OCI-LY7 (cell line): Measurements from ENCODE around the gene DNAH6. TPM values are rescaled to one million over a fixed set of nuclear protein-coding genes. Genes with fewer than 3 reads are reported as not detected.

Experiments
- BruUV-seq: library from RNA; stranded (reverse); fragments of 400-500 nt; replicated peaks from 2 replicates; lab custom pipeline; 2021; lab: Mats Ljungman, UMichigan
- CTCF ChIA-PET: fragments of 300-600 bp; sonication (Branson Sonifier 250); formaldehyde crosslinking; loops from one replicate; lab custom pipeline; 2022; ENCODE audit warnings: antibody characterized with exemption; ENCODE audit not compliant: unreplicated experiment; lab: Charles Lee
- POLR2A ChIA-PET: fragments of 300-600 bp; sonication (Branson Sonifier 250); formaldehyde crosslinking; loops from one replicate; lab custom pipeline; 2022; ENCODE audit warnings: antibody characterized with exemption; lab: Charles Lee
- DNase-seq: peaks from one replicate; pipeline ENCODE4 v3.0.0-alpha.2; 2015; ENCODE audit warnings: low spot score
- H2AFZ ChIP-seq: fragments of 200-600 bp; sonication (generic), shearing (Covaris generic); 2 replicates; pipeline ENCODE4 v1.6.1; 2014; ENCODE audit warnings: mild to moderate bottlenecking, antibody characterized with exemption, low read length, moderate library complexity
- H3K27ac ChIP-seq: fragments of 200-600 bp; sonication (generic); 2 replicates; pipeline ENCODE4 v1.5.1; 2014; ENCODE audit warnings: mixed run types, low read depth, mild to moderate bottlenecking, moderate library complexity, low read length, inconsistent platforms; ENCODE audit not compliant: poor library complexity, severe bottlenecking
- H3K36me3 ChIP-seq: fragments of 200-600 bp; sonication (generic); 2 replicates; pipeline ENCODE4 v1.6.1; 2014; ENCODE audit warnings: mild to moderate bottlenecking, antibody characterized with exemption, low read length, moderate library complexity, mixed read lengths; ENCODE audit not compliant: insufficient read depth
- H3K4me1 ChIP-seq: fragments of 200-600 bp; sonication (generic); 2 replicates; pipeline ENCODE4 v1.5.1; 2014; ENCODE audit warnings: mild to moderate bottlenecking, low read length; ENCODE audit not compliant: insufficient read depth, poor library complexity, severe bottlenecking
- H3K4me2 ChIP-seq: fragments of 200-600 bp; sonication (generic); 2 replicates; pipeline ENCODE4 v1.6.1; 2014; ENCODE audit warnings: mild to moderate bottlenecking, low read length
- H3K4me3 ChIP-seq: fragments of 200-600 bp; sonication (generic); 2 replicates; pipeline ENCODE4 v1.5.1; 2014; ENCODE audit warnings: mild to moderate bottlenecking, low read depth, low read length; ENCODE audit not compliant: poor library complexity, severe bottlenecking
- H3K79me2 ChIP-seq: fragments of 200-600 bp; sonication (generic); 2 replicates; pipeline ENCODE4 v1.6.1; 2016; ENCODE audit warnings: low read depth, mild to moderate bottlenecking, low read length, moderate library complexity, mixed read lengths; ENCODE audit not compliant: insufficient read depth
- H3K9me2 ChIP-seq: fragments of 200-600 bp; sonication (generic); 2 replicates; pipeline ENCODE4 v1.6.1; 2016; ENCODE audit warnings: mild to moderate bottlenecking, low read length, mixed read lengths; ENCODE audit not compliant: insufficient read depth
- H3K9me3 ChIP-seq: fragments of 200-600 bp; sonication (generic); 2 replicates; pipeline ENCODE4 v1.6.1; 2014; ENCODE audit warnings: mild to moderate bottlenecking, mixed run types, low read length, mixed read lengths
- H4K20me1 ChIP-seq: fragments of 200-600 bp; sonication (generic); 2 replicates; pipeline ENCODE4 v1.6.1; 2014; ENCODE audit warnings: mild to moderate bottlenecking, antibody characterized with exemption, low read length, moderate library complexity, mixed read lengths; ENCODE audit not compliant: insufficient read depth
- CTCF ChIP-seq: fragments of 200-600 bp; sonication (generic); conservative IDR thresholded peaks from 2 replicates; pipeline ENCODE4 v1.5.1; 2014; ENCODE audit warnings: mild to moderate bottlenecking, antibody characterized with exemption, low read length, moderate library complexity, mixed read lengths
- EZH2phosphoT487 ChIP-seq: fragments of 200-600 bp; sonication (generic); IDR thresholded peaks from 2 replicates; pipeline ENCODE4 v1.6.1; 2018; ENCODE audit warnings: low read depth, borderline replicate concordance, mild to moderate bottlenecking, mixed run types, antibody characterized with exemption, low read length, moderate library complexity, mixed read lengths
- intact Hi-C: fragments of 100-400 bp; cut with micrococcal nuclease; formaldehyde crosslinking; loops from one replicate; pipeline ENCODE4 v1.10.0; 2022; ENCODE audit not compliant: unreplicated experiment
- total RNA-seq, 2 experiments: library from RNA; depleted of rRNA in 1 of 2; stranded (reverse); fragments of >200 nt in 1 of 2; shearing (Covaris generic) in 1 of 2; gene quantifications; 2 replicates each; pipeline ENCODE4 v1.2.3, GENCODE V29; 2014 to 2022

The DNAH6 gene
- total RNA-seq, 2 experiments from 2014 or later: 0.63 to 1.6 TPM

DNA sequence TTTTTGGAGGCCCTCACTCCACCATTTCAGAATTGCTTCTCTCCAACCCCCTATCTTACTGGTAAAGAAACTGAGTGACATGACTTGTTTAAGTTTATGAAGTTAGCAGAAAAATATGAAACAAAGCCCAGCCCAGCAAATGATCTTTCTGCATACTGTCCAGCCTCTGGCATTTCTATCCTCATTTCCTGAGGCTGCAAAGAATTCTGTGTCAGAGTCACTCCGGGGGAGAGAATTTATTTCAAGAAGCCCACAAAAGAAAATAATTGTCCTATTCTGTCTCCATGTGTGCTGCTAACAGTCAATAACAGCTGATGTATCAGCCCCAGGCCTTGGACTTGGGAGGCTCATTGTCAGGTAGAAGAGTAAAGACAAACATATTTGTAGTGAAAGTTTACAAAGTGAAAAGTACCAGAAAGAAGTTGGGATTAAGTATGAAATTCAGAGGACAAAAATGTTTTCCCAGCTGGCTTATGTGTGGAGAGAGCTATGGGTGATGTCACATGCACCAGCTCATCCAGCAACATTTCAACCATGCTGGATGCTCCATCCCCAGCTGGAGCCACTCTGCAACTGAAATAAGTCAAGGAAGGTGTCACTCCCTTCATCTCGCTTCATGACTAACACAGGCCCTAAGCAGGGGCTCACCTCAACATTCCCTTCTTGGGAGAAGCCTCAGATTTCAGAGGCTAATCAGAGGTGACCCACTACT, 322.3 kb downstream of the DNAH6 start:
- H3K9me2 ChIP-seq: no peaks in the 10 kb centered on the region
- CTCF ChIA-PET: no interaction called here
- no peaks in the 10 kb centered on the region for H3K36me3 ChIP-seq
- H2AFZ ChIP-seq: no peak overlapping the region
- no peak overlapping the region for H3K4me3 ChIP-seq
- BruUV-seq: no TSS peak
- no peaks in the 10 kb centered on the region for H4K20me1 ChIP-seq
- no peak overlapping the region for H3K4me2 ChIP-seq
- no peaks in the 10 kb centered on the region for H3K79me2 ChIP-seq
- no peak overlapping the region for H3K27ac ChIP-seq
- DNase-seq: no peak
- H3K4me1 ChIP-seq: no peaks in the 10 kb centered on the region
- intact Hi-C loops: no loop called here
- H3K9me3 ChIP-seq: peaks cover 4% of the 10 kb centered on the region; the same call in 1 of the 2 replicates
- POLR2A ChIA-PET: interaction anchor here (0.5 to 1.2 kb wide), 2 partner anchors 18 to 152 kb away, joined by 3 read pairs; no protein-coding TSS in a partner anchor
- TF ChIP-seq CTCF (no peak), EZH2phosphoT487 (no peak)

- no peaks in the 10 kb centered on the region for H3K9me2 ChIP-seq
- H3K4me3 ChIP-seq: no peak overlapping the region
- peaks cover 4% of the 10 kb centered on the region; the same call in 1 of the 2 replicates for H3K9me3 ChIP-seq
- H3K36me3 ChIP-seq: no peaks in the 10 kb centered on the region
- no peaks in the 10 kb centered on the region for H4K20me1 ChIP-seq
- H2AFZ ChIP-seq: no peak overlapping the region
- no peak overlapping the region for H3K4me2 ChIP-seq
- TF ChIP-seq CTCF (no peak), EZH2phosphoT487 (no peak)
- H3K79me2 ChIP-seq: no peaks in the 10 kb centered on the region
- DNase-seq: no peak
- H3K27ac ChIP-seq: no peak overlapping the region
- H3K4me1 ChIP-seq: no peaks in the 10 kb centered on the region
- POLR2A ChIA-PET: no interaction called here
- intact Hi-C loops: no loop called here
- CTCF ChIA-PET: no interaction called here
- no TSS peak for BruUV-seq
Observed at GRCh38 chr2:84839851-84840250, 323.6 kb downstream of the DNAH6 start.

DNA sequence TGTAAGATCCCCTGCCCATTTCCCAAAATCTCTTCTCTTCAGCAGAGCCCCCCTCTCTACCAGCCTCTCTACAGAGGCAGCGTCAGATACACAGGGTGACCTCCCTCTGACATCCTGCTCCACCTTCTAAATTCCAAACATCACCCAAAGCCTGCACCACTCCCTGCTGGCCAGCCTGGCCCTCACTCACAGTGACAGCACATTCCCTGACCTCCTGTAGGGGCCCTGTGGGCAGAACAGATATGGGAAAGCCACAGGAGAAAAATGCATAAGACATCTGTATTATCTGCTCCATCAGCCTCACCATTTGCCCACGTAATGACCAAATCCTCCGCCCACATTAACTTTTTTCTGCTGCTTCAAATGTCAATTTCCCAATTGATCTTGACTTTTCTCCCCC, 324.0 kb downstream of the DNAH6 start:
- POLR2A ChIA-PET: interaction anchor here (0.9 kb wide), 1 partner anchor 23 kb away, joined by 3 read pairs; no protein-coding TSS in a partner anchor
- DNase-seq: no peak
- Histone ChIP-seq H3K4me2 (no peak overlapping the region), H3K79me2 (no peaks in the 10 kb centered on the region), H3K36me3 (no peaks in the 10 kb centered on the region), H3K27ac (no peak overlapping the region), H3K9me2 (no peaks in the 10 kb centered on the region), H4K20me1 (no peaks in the 10 kb centered on the region), H3K4me3 (no peak overlapping the region), H2AFZ (no peak overlapping the region), H3K9me3 (peaks cover 4% of the 10 kb centered on the region; the same call in 1 of the 2 replicates), H3K4me1 (no peaks in the 10 kb centered on the region)
- intact Hi-C loops: no loop called here
- TF ChIP-seq CTCF (no peak), EZH2phosphoT487 (no peak)
- no TSS peak for BruUV-seq
- CTCF ChIA-PET: no interaction called here
